Measurements from ENCODE around the gene RFPL4AL1. TPM values are rescaled to one million over a fixed set of nuclear protein-coding genes. Genes with fewer than 3 reads are reported as not detected.

Gene RFPL4AL1
- total and polyA plus RNA-seq, 9 of the 15 experiments (the other 6 are each of a cell fraction or from before 2014, with no cell fraction given): 0.18 to 0.21 TPM; not detected in 7

- TF ChIP-seq ARID1B (IDR thresholded peaks at IDR 0.05): no peak
- TF ChIP-seq ZFX (CRISPR knock-in tag; IDR thresholded peaks at IDR 0.05): no peak
- no peak for TF ChIP-seq ZNF3 (CRISPR knock-in tag; IDR thresholded peaks at IDR 0.05)
- no peak for TF ChIP-seq RBFOX2 (IDR thresholded peaks at IDR 0.05; ENCODE audit: low read depth, low read length)
- TF ChIP-seq, protein P1, sequence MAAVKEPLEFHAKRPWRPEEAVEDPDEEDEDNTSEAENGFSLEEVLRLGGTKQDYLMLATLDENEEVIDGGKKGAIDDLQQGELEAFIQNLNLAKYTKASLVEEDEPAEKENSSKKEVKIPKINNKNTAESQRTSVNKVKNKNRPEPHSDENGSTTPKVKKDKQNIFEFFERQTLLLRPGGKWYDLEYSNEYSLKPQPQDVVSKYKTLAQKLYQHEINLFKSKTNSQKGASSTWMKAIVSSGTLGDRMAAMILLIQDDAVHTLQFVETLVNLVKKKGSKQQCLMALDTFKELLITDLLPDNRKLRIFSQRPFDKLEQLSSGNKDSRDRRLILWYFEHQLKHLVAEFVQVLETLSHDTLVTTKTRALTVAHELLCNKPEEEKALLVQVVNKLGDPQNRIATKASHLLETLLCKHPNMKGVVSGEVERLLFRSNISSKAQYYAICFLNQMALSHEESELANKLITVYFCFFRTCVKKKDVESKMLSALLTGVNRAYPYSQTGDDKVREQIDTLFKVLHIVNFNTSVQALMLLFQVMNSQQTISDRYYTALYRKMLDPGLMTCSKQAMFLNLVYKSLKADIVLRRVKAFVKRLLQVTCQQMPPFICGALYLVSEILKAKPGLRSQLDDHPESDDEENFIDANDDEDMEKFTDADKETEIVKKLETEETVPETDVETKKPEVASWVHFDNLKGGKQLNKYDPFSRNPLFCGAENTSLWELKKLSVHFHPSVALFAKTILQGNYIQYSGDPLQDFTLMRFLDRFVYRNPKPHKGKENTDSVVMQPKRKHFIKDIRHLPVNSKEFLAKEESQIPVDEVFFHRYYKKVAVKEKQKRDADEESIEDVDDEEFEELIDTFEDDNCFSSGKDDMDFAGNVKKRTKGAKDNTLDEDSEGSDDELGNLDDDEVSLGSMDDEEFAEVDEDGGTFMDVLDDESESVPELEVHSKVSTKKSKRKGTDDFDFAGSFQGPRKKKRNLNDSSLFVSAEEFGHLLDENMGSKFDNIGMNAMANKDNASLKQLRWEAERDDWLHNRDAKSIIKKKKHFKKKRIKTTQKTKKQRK (IDR thresholded peaks at IDR 0.05; ENCODE audit: borderline replicate concordance, low read depth, low read length): no peak
- no peak for TF ChIP-seq STAT5A (IDR thresholded peaks at IDR 0.05; ENCODE audit: borderline replicate concordance, low read length)
- TF ChIP-seq, protein P2, sequence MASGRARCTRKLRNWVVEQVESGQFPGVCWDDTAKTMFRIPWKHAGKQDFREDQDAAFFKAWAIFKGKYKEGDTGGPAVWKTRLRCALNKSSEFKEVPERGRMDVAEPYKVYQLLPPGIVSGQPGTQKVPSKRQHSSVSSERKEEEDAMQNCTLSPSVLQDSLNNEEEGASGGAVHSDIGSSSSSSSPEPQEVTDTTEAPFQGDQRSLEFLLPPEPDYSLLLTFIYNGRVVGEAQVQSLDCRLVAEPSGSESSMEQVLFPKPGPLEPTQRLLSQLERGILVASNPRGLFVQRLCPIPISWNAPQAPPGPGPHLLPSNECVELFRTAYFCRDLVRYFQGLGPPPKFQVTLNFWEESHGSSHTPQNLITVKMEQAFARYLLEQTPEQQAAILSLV (tag; IDR thresholded peaks at IDR 0.05): no peak
- no peak for TF ChIP-seq HDAC3 (IDR thresholded peaks at IDR 0.05; ENCODE audit: borderline replicate concordance, partially characterized antibody)
- no peak for TF ChIP-seq ZNF778 (CRISPR knock-in tag; IDR thresholded peaks at IDR 0.05)
- TF ChIP-seq TEAD4 (IDR thresholded peaks at IDR 0.05; ENCODE audit: low read length): peak; percentile 27; the same call in 1 of the 2 replicates
- no peak for TF ChIP-seq TEAD4 (CRISPR knock-in tag; IDR thresholded peaks at IDR 0.05; ENCODE audit: borderline replicate concordance)
- TF ChIP-seq TAL1 (IDR thresholded peaks at IDR 0.05): no peak
- TF ChIP-seq HOXB6 (CRISPR knock-in tag; IDR thresholded peaks at IDR 0.05; ENCODE audit: borderline replicate concordance): no peak
- no peak for TF ChIP-seq CREB3 (tag; conservative IDR thresholded peaks at IDR 0.05; ENCODE audit: low read depth)
- peak; percentile 23; the same call in 1 of the 2 replicates for TF ChIP-seq CTBP1 (IDR thresholded peaks at IDR 0.05; ENCODE audit: borderline replicate concordance)
- no peak for TF ChIP-seq NONO (IDR thresholded peaks at IDR 0.05; ENCODE audit: low read depth in 2 of 2, low read length in 1 of 2)
- TF ChIP-seq RBM25 (IDR thresholded peaks at IDR 0.05; ENCODE audit: low read depth, low read length, severe bottlenecking): no peak
- no peak for TF ChIP-seq RUNX1 (IDR thresholded peaks at IDR 0.05; ENCODE audit: low read depth)
- TF ChIP-seq MYNN (IDR thresholded peaks at IDR 0.05): no peak
- TF ChIP-seq MYNN (CRISPR knock-in tag; IDR thresholded peaks at IDR 0.05): no peak
- no peak for TF ChIP-seq BRD9 (IDR thresholded peaks at IDR 0.05; ENCODE audit: low read depth, partially characterized antibody)
- TF ChIP-seq, protein P3, sequence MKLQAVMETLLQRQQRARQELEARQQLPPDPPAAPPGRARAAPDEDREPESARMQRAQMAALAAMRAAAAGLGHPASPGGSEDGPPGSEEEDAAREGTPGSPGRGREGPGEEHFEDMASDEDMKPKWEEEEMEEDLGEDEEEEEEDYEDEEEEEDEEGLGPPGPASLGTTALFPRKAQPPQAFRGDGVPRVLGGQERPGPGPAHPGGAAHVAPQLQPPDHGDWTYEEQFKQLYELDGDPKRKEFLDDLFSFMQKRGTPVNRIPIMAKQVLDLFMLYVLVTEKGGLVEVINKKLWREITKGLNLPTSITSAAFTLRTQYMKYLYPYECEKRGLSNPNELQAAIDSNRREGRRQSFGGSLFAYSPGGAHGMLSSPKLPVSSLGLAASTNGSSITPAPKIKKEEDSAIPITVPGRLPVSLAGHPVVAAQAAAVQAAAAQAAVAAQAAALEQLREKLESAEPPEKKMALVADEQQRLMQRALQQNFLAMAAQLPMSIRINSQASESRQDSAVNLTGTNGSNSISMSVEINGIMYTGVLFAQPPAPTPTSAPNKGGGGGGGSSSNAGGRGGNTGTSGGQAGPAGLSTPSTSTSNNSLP (IDR thresholded peaks at IDR 0.05; ENCODE audit: borderline replicate concordance, low read depth, low read length): no peak
Measured at GRCh38 chr19:55809381-55810058, 40.6 kb downstream of the RFPL4AL1 start (continued).
